PFSK-1 (cell line): ENCODE measurements around the gene ZDHHC24.

Experiments used
- POLR2AphosphoS5 ChIP-seq: IDR thresholded peaks from 2 replicates; pipeline ENCODE4 v1.6.1; 2012; ENCODE audit warnings: low read depth, mild to moderate bottlenecking, control low read depth, low read length, moderate library complexity
- SIN3A ChIP-seq: IDR thresholded peaks from 2 replicates; pipeline ENCODE4 v1.6.1; 2012; ENCODE audit warnings: mild to moderate bottlenecking, low read length, moderate library complexity, borderline replicate concordance; ENCODE audit not compliant: insufficient read depth
- TAF1 ChIP-seq: IDR thresholded peaks from 2 replicates; pipeline ENCODE4 v1.6.1; 2012; ENCODE audit warnings: low read length, control low read depth, borderline replicate concordance; ENCODE audit not compliant: insufficient read depth
- TF ChIP-seq, protein P1 (sequence below), 2 experiments: IDR thresholded peaks; 2 replicates each; pipeline versions ENCODE4 v1.6.1 to v1.8.0; 2011 to 2012; ENCODE audit warnings: low read depth in 2 of 2, low read length in 2 of 2, control low read depth in 1 of 2, inconsistent platforms in 1 of 2, mild to moderate bottlenecking in 1 of 2, moderate library complexity in 1 of 2; ENCODE audit not compliant: insufficient read depth in 1 of 2

DNA sequence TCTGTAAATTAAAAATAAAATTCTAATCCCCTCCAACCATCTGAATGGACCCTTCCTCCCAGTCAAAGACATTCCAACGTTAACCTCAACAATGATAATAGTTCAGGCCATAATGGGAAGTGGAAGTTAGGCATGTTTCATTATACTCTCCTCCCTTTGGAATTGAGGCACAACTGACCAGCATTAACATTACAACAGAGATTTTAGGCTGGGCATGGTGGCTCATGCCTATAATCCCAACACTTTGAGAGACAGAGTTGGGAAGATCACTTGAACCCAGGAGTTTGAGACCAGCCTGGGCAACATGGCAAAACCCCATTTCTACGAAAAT is 25.0 kb upstream of the ZDHHC24 start:
- TF ChIP-seq POLR2AphosphoS5 (no peak), TAF1 (no peak), SIN3A (no peak)
- TF ChIP-seq, protein P1, sequence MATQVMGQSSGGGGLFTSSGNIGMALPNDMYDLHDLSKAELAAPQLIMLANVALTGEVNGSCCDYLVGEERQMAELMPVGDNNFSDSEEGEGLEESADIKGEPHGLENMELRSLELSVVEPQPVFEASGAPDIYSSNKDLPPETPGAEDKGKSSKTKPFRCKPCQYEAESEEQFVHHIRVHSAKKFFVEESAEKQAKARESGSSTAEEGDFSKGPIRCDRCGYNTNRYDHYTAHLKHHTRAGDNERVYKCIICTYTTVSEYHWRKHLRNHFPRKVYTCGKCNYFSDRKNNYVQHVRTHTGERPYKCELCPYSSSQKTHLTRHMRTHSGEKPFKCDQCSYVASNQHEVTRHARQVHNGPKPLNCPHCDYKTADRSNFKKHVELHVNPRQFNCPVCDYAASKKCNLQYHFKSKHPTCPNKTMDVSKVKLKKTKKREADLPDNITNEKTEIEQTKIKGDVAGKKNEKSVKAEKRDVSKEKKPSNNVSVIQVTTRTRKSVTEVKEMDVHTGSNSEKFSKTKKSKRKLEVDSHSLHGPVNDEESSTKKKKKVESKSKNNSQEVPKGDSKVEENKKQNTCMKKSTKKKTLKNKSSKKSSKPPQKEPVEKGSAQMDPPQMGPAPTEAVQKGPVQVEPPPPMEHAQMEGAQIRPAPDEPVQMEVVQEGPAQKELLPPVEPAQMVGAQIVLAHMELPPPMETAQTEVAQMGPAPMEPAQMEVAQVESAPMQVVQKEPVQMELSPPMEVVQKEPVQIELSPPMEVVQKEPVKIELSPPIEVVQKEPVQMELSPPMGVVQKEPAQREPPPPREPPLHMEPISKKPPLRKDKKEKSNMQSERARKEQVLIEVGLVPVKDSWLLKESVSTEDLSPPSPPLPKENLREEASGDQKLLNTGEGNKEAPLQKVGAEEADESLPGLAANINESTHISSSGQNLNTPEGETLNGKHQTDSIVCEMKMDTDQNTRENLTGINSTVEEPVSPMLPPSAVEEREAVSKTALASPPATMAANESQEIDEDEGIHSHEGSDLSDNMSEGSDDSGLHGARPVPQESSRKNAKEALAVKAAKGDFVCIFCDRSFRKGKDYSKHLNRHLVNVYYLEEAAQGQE (IDR thresholded peaks at IDR 0.05; ENCODE audit: insufficient read depth in 1 of 2, low read depth in 2 of 2, low read length in 2 of 2), result no peak
